Activated CD4-positive, alpha-beta memory T cell treated with anti-CD3 and anti-CD28 coated beads, Interleukin-2, amount 10 ng/mL, durations not matched to agents 7 days and 5 days (primary cell): ENCODE measurements around the gene PPFIBP2. TPM values are rescaled to one million over a fixed set of nuclear protein-coding genes. Genes with fewer than 3 reads are reported as not detected.
A peak's percentile ranks its signal among the peaks of the same experiment; 100 is the strongest.

Experiments
- CTCF ChIA-PET: fragments of 350-600 bp; sonication (Branson Sonifier 250); formaldehyde crosslinking; loops from one replicate; lab custom pipeline; 2021; ENCODE audit warnings: antibody characterized with exemption, inconsistent platforms; lab: Charles Lee
- POLR2A ChIA-PET: fragments of 350-600 bp; sonication (Branson Sonifier 250); formaldehyde crosslinking; loops from one replicate; lab custom pipeline; 2021; ENCODE audit warnings: antibody characterized with exemption; lab: Charles Lee
- DNase-seq: peaks from one replicate; pipeline ENCODE4 v3.0.0-alpha.2; 2020
- H3K27ac Mint-ChIP-seq: one replicate; pipeline ENCODE4 v1.8.0; 2021; ENCODE audit warnings: mild to moderate bottlenecking, mixed read lengths
- H3K27me3 Mint-ChIP-seq: one replicate; pipeline ENCODE4 v1.8.0; 2021; ENCODE audit warnings: mixed read lengths
- H3K36me3 Mint-ChIP-seq: one replicate; pipeline ENCODE4 v1.8.0; 2021; ENCODE audit warnings: low read depth, mixed read lengths
- H3K4me1 Mint-ChIP-seq: one replicate; pipeline ENCODE4 v1.8.0; 2021; ENCODE audit warnings: mixed read lengths
- H3K4me3 Mint-ChIP-seq: one replicate; pipeline ENCODE4 v1.8.0; 2021; ENCODE audit warnings: mild to moderate bottlenecking, mixed read lengths
- H3K9me3 Mint-ChIP-seq: one replicate; pipeline ENCODE4 v1.8.0; 2021; ENCODE audit warnings: mixed read lengths
- total RNA-seq, 2 experiments: library from RNA; stranded (reverse); gene quantifications; one replicate each; pipeline ENCODE4 v1.2.3, GENCODE V29; 2021

Gene PPFIBP2
- total RNA-seq, 2 experiments from 2014 or later, result 21.9 to 24.7 TPM

DNA sequence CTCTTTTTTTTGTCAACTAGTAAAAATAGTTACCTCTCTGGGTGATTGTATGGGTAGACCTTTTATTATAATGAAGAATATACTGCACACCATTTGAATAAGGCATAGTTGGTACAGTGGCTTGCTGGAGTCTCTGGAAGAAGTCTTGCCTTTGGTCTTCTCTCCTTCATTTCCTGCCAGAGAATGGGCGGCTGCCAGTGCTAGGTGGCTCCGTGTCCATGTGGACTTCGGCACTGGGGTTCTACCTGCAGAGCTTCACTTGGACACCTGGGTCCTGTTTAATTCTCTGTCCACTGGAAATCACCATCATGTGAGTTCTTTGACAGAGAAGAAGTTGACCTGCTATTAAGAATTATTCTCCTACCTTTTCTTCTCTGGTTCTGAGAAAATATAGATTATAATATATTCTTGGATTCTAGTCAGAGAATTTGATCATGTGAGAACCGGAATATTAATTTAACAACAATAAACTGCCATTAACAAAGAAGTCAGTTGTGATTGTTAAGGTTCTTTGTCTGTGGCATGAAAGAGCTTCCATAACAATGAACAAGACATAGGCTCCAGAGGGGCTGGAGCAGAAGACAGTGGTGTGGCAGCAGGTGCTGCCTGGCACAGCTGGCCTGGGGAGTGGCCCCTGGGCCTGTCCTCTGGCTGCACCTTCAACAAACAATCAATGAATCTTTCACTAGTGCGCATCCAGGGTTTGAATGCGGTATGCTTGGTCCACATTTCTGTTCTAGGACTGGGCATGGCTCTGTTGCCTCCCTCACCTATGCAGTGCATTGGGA lies 77.5 kb downstream of the PPFIBP2 start:
- DNase-seq, result no peak
- Mint-ChIP-seq H3K36me3 (no peaks in the 10 kb centered on the region), H3K27me3 (no peaks in the 10 kb centered on the region), H3K27ac (peak overlapping the region; percentile 27), H3K4me1 (peaks cover 23% of the 10 kb centered on the region), H3K9me3 (no peaks in the 10 kb centered on the region), H3K4me3 (no peak overlapping the region)
- POLR2A ChIA-PET, result interaction anchor here (0.8 to 1.1 kb wide), 2 partner anchors 13 to 15 kb away, joined by 3 read pairs; no protein-coding TSS in a partner anchor
- CTCF ChIA-PET, result interaction anchor here (1.0 kb wide), 1 partner anchor 78 kb away, joined by 4 read pairs; the partner anchor contains the start of gene PPFIBP2

DNA sequence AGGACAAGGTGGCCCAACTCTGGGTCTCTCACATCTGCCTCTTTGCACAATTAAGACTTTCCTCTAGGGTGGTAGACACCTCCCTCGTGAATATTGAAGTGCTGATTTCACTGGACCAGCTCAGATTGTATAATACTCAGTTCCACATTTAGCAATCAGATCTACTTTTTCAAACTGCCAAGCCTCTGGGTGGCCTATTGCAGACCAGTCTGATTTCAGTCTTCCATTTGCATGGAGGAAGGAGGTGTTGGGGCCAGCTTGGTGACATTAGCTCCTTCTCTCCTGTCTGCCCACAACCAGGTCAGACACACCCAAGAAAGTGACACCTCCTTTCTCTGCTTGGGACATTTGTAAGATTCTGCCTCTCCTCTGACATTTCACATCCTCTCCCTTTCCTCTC lies 78.2 kb downstream of the PPFIBP2 start:
- peaks cover 23% of the 10 kb centered on the region for H3K4me1 Mint-ChIP-seq

DNA sequence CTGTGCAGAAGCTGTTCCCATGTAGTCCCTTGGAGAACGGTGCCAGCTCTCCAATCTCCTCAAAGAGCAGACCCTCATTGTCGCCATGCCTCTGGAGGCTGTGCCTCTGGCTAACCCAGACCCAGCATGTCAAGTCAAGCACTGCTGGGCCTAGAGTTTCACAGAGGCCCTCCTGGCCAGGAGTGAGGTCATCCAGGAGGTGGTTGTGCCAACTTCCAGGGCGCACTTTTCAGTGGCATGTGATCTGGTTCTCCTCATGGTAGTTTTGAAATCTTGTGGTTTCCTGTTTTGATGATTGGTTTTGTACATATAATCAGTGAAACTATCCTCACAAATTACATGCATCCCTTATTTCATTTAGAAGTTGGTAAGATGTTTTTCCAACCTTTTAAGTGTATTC lies 78.9 kb downstream of the PPFIBP2 start:
- peak overlapping the region; percentile 27 for H3K27ac Mint-ChIP-seq
- POLR2A ChIA-PET, result interaction anchor here (1.1 kb wide), 1 partner anchor 17 kb away, joined by 3 read pairs; no protein-coding TSS in a partner anchor
- no peak overlapping the region for H3K4me3 Mint-ChIP-seq
- no peaks in the 10 kb centered on the region for H3K36me3 Mint-ChIP-seq
- CTCF ChIA-PET, result interaction anchor here (1.0 to 2.9 kb wide), 3 partner anchors 17 to 80 kb away, joined by 3 to 10 read pairs (median 4); partner anchors contain the start of gene PPFIBP2
- H3K9me3 Mint-ChIP-seq, result no peaks in the 10 kb centered on the region
- H3K4me1 Mint-ChIP-seq, result peaks cover 23% of the 10 kb centered on the region
- no peaks in the 10 kb centered on the region for H3K27me3 Mint-ChIP-seq
- DNase-seq, result peak; percentile 32

More for the DNA sequence above, 78.2 kb downstream of the PPFIBP2 start:
- H3K36me3 Mint-ChIP-seq, result no peaks in the 10 kb centered on the region
- ChIA-PET POLR2A (interaction anchor here (0.8 to 1.1 kb wide), 2 partner anchors 13 to 16 kb away, joined by 3 read pairs; no protein-coding TSS in a partner anchor), CTCF (interaction anchor here (1.0 to 2.9 kb wide), 2 partner anchors 16 to 79 kb away, joined by 4 to 10 read pairs; partner anchors contain the start of gene PPFIBP2)
- peak overlapping the region; percentile 27 for H3K27ac Mint-ChIP-seq
- H3K27me3 Mint-ChIP-seq, result no peaks in the 10 kb centered on the region
- H3K9me3 Mint-ChIP-seq, result no peaks in the 10 kb centered on the region
- H3K4me3 Mint-ChIP-seq, result no peak overlapping the region
- peak; percentile 22 for DNase-seq

DNA sequence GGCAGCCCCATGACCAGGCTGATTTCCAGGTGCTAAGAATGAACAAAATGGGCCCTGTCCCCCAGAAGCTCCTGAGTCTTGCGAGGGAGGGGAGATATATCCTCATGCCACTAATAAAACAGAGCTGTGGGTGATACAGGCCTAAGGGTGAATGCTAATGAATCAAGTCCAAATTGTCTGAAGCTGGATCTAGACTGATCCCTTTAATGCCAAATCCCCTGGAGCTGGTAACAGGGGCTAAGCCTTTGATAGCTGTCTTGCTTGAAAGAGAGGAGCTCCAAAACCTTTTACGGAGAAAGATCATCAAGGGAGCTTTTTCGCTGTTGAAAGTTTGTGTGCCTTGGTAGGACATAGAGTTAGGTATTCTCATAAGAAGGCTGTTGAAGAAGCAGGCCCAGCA lies 79.7 kb downstream of the PPFIBP2 start:
- Mint-ChIP-seq H3K4me1 (peaks cover 23% of the 10 kb centered on the region), H3K27ac (no peak overlapping the region), H3K36me3 (no peaks in the 10 kb centered on the region), H3K9me3 (no peaks in the 10 kb centered on the region), H3K27me3 (no peaks in the 10 kb centered on the region), H3K4me3 (no peak overlapping the region)
- DNase-seq, result no peak
- POLR2A ChIA-PET, result interaction anchor here (0.7 to 1.3 kb wide), 2 partner anchors 10 to 15 kb away, joined by 3 to 4 read pairs; no protein-coding TSS in a partner anchor
- CTCF ChIA-PET, result interaction anchor here (0.6 to 2.9 kb wide), 4 partner anchors 12 to 101 kb away, joined by 3 to 10 read pairs (median 3); no protein-coding TSS in a partner anchor

DNA sequence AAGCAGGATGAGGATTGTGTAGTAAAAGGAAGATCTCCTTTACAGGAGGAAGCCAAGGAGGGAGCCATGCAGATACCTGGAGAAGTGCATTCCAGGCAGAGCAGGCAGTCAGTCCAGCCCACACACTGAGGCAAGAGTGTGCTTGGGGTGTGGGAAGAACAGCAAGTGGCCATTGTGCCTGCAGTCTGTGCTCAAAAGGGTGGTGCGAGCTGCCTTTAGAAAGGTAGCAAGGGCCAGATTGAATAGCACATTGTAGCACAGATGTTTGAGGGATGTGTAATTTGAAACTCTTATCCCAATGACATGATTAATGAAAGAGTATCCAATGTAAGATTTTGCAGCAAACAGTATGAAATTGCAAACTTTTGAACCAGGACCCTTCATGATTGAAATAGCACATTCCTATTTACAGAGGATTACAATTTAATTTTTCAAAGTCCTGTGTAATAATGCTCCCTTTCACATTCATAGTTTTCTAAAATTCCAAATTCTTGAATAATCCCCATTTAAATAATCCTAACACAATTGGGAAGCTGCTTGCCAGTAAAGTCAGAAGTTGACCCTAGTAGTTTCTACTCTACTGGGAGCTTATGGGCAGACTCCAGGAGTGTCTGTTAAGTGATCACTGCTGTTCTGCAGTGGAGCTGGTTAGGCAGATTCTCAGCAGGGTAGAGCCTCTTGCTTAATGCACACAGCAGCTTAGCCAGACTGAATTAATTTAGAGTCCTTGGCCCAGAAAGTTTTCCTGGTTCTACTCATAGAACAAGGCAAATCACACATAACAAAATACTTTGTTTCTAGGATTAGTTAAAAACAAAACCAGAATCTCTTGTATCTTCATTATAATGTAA lies 81.4 kb downstream of the PPFIBP2 start:
- no peak overlapping the region for H3K4me3 Mint-ChIP-seq
- H3K36me3 Mint-ChIP-seq, result peaks cover 2% of the 10 kb centered on the region
- ChIA-PET POLR2A (no interaction called here), CTCF (interaction anchor here (2.9 kb wide), 1 partner anchor 19 kb away, joined by 10 read pairs; no protein-coding TSS in a partner anchor)
- no peak for DNase-seq
- H3K27me3 Mint-ChIP-seq, result no peaks in the 10 kb centered on the region
- peaks cover 27% of the 10 kb centered on the region for H3K4me1 Mint-ChIP-seq
- no peak overlapping the region for H3K27ac Mint-ChIP-seq
- no peaks in the 10 kb centered on the region for H3K9me3 Mint-ChIP-seq

DNA sequence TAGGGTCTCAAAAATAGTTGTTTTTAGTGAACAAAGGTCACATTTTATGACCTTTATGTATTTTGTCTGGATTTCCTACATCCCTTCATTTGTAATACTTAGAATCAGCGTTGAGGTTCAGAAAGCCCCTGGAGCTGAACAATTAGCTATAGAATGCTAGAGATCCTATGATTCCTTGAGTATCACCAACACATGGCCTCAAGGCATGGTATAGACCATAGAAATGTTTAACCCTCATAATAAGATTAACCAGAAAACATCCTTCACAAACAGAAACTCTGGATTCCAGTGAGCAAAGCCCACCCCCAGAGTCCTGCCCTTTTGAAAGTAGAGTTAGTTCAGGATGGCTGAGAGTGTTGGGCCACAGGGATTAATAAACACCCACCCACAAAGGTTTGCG lies 82.2 kb downstream of the PPFIBP2 start:
- H3K9me3 Mint-ChIP-seq, result no peaks in the 10 kb centered on the region
- no peaks in the 10 kb centered on the region for H3K27me3 Mint-ChIP-seq
- ChIA-PET CTCF (no interaction called here), POLR2A (no interaction called here)
- no peak overlapping the region for H3K27ac Mint-ChIP-seq
- peaks cover 29% of the 10 kb centered on the region for H3K4me1 Mint-ChIP-seq
- H3K4me3 Mint-ChIP-seq, result no peak overlapping the region
- DNase-seq, result no peak
- H3K36me3 Mint-ChIP-seq, result peaks cover 2% of the 10 kb centered on the region

DNA sequence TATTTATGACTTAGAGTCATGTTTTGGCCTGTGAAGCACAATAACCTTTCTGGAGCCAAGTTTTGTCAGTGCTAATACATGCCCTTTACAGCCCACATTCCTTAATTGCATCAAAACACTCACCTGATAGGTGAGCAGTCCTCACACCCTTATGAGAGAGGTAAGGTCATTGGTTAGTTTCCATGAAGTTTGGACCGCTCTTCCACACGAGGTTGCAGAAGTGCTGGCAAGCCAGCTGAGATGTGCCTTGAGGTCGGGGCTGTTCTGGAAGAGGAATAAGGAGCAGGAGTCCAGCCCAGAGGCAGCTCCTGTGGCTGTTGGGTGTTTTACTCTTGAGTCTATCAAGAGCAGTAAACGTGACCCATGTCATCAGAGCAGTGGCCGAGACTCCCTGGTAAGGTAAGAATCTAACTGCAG lies 83.2 kb downstream of the PPFIBP2 start:
- peaks cover 27% of the 10 kb centered on the region for H3K4me1 Mint-ChIP-seq
- H3K4me3 Mint-ChIP-seq, result no peak overlapping the region
- no peaks in the 10 kb centered on the region for H3K27me3 Mint-ChIP-seq
- H3K36me3 Mint-ChIP-seq, result peaks cover 2% of the 10 kb centered on the region
- H3K9me3 Mint-ChIP-seq, result no peaks in the 10 kb centered on the region
- no peak for DNase-seq
- ChIA-PET CTCF (no interaction called here), POLR2A (no interaction called here)
- no peak overlapping the region for H3K27ac Mint-ChIP-seq

DNA sequence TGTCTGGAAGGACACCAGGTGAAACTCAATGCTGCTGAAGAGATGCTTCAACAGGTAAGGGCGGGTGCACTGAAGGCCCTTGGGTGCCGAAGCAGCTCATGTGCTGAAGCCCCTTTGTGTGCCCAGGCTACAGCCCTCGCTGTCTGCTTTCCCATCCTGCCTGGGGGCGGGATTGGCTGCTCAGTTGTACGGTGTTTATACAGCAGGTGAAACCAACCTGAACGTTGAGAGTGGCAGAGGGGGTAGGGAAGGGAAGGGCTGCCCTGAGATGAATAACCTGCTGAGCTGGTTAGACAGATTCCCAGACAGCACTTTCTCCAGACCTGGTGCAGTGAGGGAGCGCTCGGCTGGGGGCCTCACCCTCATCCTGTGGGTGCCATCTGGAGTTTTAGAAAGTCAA lies 83.8 kb downstream of the PPFIBP2 start:
- CTCF ChIA-PET, result no interaction called here
- Mint-ChIP-seq H3K27ac (no peak overlapping the region), H3K4me1 (peaks cover 21% of the 10 kb centered on the region), H3K27me3 (no peaks in the 10 kb centered on the region), H3K4me3 (no peak overlapping the region), H3K9me3 (no peaks in the 10 kb centered on the region), H3K36me3 (peaks cover 2% of the 10 kb centered on the region)
- POLR2A ChIA-PET, result no interaction called here
- no peak for DNase-seq

DNA sequence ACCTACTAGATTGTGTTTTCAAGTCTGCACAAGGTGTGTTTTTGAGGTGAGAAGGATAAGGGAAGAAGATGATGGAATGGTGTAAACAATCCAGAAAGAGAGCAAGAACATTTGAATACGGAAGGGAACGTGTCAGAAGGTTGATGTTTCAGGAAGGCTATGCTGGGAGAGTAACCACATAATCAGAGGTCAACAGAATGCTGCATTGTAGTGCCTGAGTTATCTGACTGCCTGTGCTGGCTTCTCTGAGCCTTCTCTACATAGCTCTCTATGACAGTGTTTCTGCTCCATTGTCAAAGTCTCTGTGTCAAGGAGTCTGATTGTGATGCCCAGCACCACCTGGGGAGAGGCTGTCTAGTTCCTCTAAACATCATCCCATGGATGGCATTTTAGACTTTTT lies 85.4 kb downstream of the PPFIBP2 start:
- no peak for DNase-seq
- Mint-ChIP-seq H3K4me3 (no peak overlapping the region), H3K36me3 (peaks cover 2% of the 10 kb centered on the region), H3K27ac (no peak overlapping the region), H3K27me3 (no peaks in the 10 kb centered on the region), H3K9me3 (no peaks in the 10 kb centered on the region), H3K4me1 (peaks cover 10% of the 10 kb centered on the region)
- CTCF ChIA-PET, result interaction anchor here (0.7 kb wide), 1 partner anchor 247 kb away, joined by 3 read pairs; no protein-coding TSS in a partner anchor
- POLR2A ChIA-PET, result no interaction called here

DNA sequence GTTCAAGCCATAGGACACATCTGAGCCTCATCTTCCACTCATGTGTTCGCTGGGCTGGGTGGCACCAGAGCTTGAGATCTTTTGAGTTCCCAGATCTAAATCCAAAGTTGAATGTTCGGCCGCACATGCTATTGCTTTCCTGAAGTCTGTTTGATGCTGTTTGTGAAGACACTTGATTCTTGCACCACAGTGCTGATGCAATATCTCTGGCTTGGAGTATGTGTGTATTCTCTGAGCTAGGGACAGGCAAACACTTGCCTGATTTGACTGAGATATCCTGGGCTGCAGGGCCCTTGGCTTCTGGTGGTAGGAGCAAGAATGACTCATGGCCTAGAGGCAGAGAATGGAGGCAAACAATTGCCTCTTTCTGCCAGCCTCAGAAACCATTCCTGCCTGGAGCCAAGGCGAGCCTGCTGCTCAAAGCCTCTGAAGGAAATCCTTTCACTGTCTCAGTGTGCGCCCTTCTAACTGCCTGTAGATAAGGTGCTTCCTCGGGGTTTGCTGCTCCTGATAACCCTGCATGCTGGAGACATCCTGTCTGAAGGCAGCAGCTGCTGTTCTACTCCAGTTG lies 86.5 kb downstream of the PPFIBP2 start:
- peaks cover 10% of the 10 kb centered on the region for H3K4me1 Mint-ChIP-seq
- no peaks in the 10 kb centered on the region for H3K9me3 Mint-ChIP-seq
- H3K27ac Mint-ChIP-seq, result no peak overlapping the region
- ChIA-PET POLR2A (interaction anchor here (1.2 kb wide), 1 partner anchor 22 kb away, joined by 3 read pairs; no protein-coding TSS in a partner anchor), CTCF (no interaction called here)
- H3K27me3 Mint-ChIP-seq, result no peaks in the 10 kb centered on the region
- H3K4me3 Mint-ChIP-seq, result no peak overlapping the region
- H3K36me3 Mint-ChIP-seq, result peaks cover 2% of the 10 kb centered on the region
- no peak for DNase-seq

DNA sequence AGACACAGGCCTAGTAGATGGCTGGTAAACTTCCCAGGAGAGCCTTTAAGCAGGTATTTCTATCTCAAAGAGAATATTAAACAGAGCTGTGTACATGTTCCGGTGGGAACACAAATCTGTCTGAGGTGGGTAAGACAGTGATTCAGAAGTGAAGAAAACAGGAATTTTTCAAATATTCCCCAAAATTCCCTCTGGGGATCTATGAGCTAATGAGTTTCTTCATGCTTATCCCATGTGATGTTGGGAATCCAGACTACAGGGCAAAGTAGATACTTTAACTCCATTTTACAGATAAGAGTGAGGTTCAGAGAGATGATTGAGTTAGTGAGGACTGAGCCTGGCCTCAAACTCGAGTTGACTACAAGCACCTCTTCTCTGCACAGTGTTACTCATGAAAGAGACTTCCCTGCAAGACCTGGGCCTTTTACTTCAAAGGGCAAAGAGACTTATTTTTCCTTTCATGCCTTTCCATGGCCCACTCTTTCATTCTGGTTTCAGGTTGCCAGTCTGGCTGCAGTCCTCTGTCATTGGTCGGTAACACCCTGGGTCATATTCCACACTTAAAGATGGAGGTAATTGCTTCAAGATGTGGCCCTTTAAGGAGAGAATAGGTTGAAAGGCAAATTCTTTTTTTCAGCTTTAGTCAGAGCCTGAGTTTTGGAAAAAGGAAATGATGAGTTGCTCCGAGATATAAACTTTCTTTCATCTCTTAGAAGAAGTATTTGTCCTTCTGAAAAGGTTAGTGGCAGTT lies 89.4 kb downstream of the PPFIBP2 start:
- Mint-ChIP-seq H3K4me1 (peaks cover 10% of the 10 kb centered on the region), H3K36me3 (peaks cover 2% of the 10 kb centered on the region), H3K4me3 (no peak overlapping the region), H3K9me3 (no peaks in the 10 kb centered on the region), H3K27me3 (no peaks in the 10 kb centered on the region), H3K27ac (no peak overlapping the region)
- POLR2A ChIA-PET, result no interaction called here
- DNase-seq, result no peak
- CTCF ChIA-PET, result no interaction called here
